Breast epithelium (tissue), 3 donors: ENCODE measurements around the gene S100A10.

Experiments used
- POLR2A ChIP-seq: fragments of 450-650 bp; IDR thresholded peaks from one replicate; pipeline ENCODE4 v1.6.1; 2016; ENCODE audit warnings: antibody characterized with exemption, mild to moderate bottlenecking, moderate library complexity
- TF ChIP-seq, protein P1 (sequence below), 3 donors: fragments of 450-650 bp; IDR thresholded peaks; one replicate each; pipeline ENCODE4 v1.5.1; 2016 to 2017; ENCODE audit warnings: antibody characterized with exemption in 3 of 3, mild to moderate bottlenecking in 3 of 3, moderate library complexity in 3 of 3

DNA sequence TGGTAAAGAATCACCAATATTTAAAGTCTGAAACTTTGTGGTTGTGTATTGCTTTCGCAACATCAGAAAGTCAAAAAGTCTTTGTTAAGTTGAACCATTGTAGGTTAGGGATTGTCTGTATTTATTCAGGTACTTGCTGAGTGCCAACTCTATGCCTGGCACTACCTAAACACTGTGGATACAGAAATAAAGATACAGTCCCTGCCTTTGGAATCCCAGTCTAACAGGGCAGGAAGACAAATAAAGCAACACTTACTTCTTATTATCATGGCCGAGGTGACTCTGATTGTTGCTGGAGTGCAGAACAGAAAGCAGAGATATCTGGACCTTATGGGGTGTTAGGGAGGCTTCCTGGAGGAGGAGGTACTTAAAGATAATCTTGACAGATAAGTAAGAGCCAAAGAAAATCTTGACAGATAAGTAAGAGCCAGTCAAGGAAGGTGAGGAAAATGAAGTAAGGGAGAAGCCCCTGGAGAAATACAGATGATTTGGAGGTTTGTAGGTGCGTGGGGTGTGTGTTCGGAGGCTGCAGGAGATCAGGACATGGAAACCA lies 11.8 kb upstream of the S100A10 start:
- TF ChIP-seq, protein P1, sequence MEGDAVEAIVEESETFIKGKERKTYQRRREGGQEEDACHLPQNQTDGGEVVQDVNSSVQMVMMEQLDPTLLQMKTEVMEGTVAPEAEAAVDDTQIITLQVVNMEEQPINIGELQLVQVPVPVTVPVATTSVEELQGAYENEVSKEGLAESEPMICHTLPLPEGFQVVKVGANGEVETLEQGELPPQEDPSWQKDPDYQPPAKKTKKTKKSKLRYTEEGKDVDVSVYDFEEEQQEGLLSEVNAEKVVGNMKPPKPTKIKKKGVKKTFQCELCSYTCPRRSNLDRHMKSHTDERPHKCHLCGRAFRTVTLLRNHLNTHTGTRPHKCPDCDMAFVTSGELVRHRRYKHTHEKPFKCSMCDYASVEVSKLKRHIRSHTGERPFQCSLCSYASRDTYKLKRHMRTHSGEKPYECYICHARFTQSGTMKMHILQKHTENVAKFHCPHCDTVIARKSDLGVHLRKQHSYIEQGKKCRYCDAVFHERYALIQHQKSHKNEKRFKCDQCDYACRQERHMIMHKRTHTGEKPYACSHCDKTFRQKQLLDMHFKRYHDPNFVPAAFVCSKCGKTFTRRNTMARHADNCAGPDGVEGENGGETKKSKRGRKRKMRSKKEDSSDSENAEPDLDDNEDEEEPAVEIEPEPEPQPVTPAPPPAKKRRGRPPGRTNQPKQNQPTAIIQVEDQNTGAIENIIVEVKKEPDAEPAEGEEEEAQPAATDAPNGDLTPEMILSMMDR (IDR thresholded peaks at IDR 0.05), result no peak
- TF ChIP-seq POLR2A, result no peak
